RPMI8226 (cell line): ENCODE data around the gene TCF4.
A peak's percentile ranks its signal among the peaks of the same experiment; 100 is the strongest.

ENCODE experiments used
- DNase-seq: peaks from one replicate; pipeline ENCODE4 v3.0.0-alpha.2; 2015

Gene TCF4

GRCh38 chr18:55314615-55315237 is 273.3 kb downstream of the TCF4 start:
- peak; percentile 44 for DNase-seq

GRCh38 chr18:55314031-55314430 is 274.0 kb downstream of the TCF4 start:
- peak; percentile 93 for DNase-seq

DNA sequence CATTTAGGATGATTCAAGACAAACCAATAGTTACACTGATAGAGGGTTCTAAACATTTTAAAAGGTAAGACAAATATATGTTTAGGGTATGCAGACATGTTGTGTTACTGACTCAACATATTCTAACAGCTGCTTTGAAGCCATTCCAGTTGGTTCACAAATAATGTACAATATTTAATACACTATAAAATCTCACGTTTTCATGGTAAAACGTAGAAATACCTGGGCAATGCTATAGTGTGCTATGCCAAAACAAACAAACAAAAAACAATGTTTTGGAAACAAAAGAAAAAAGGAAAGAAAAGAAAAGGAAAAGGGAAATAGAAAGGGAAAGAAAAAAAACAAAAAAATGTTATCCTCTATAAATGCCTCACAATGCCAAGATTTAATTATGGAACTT is 277.1 kb downstream of the TCF4 start:
- no peak for DNase-seq

- no peak for DNase-seq
These were observed 277.8 kb downstream of the TCF4 start for GRCh38 chr18:55310044-55310676.

- DNase-seq, result no peak
These were observed 278.7 kb downstream of the TCF4 start for GRCh38 chr18:55309249-55309648.

DNA sequence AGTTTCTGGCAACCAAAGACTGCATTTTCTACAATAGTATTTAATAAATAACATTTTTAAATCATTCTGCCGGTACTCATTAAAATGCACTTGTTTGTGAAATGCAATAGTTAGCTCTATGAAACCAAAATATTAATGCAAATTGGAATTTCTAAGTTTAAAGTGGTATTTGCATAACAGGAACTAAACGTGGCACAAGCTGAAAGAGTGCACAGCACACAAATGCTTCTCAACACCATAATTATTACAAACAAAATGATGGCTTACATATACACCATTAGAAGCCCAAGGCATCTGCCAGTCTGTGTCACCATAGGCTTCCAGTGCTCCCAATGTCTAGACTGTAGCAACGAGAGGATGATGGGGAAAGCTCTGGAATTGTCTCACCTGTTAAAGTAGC is 280.5 kb downstream of the TCF4 start:
- no peak for DNase-seq

DNA sequence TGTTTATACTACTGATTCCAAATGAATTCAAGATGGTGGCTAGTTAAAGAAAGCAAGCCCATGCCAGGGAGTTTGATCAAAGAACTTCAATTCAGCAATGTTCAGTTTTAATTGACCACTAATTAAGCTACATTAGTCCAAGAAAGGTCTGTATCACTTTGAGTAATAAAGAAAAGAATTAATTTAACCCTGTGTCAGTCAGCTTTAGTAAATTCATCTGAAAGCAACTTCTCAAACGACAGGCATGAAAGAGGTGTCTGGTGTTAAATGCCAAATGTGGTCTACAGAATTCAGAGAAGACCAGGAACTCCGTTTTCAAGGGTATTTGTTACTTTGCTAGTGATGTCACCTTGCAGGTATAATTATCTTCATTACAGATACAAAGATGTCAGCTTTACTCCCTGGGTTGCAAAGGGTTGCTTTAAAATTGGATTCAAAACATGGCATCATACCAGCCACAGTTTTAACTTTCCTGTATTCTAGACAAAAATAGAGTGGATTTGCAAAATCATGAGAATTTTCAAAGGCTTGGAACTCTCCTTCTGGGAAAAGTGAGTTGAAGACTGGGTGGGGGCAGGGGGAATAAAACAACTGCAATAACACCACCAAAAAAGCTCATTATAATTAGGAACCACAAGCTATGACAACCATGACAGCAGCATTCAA is 281.5 kb downstream of the TCF4 start:
- no peak for DNase-seq

GRCh38 chr18:55302167-55302833 is 285.7 kb downstream of the TCF4 start:
- no peak for DNase-seq

GRCh38 chr18:55301824-55302166 is 286.2 kb downstream of the TCF4 start:
- DNase-seq, result no peak

GRCh38 chr18:55300936-55301531 is 287.0 kb downstream of the TCF4 start:
- DNase-seq, result no peak

- DNase-seq, result no peak
These were observed 287.5 kb downstream of the TCF4 start for GRCh38 chr18:55300421-55300935.

- DNase-seq, result no peak
These were observed 291.2 kb downstream of the TCF4 start for GRCh38 chr18:55296778-55297177.

DNA sequence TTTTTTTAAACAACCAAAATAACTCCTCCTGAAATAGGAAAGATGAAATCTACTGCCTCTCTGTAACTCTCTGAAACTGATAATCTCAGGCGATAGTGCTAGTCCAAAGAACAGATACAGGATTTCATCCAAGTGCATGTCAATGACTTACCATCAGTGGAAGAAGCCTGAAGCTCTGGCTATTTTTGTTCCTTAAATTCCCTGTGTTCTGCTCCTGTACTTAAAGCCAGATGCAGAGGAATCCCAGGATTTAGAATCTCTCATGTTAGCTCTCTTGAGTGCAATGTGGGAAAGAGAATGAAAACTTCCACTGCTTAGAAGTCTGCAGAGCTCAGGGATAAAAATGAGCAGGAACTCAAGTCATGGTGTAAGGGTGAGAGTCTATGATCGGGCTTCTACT is 291.9 kb downstream of the TCF4 start:
- no peak for DNase-seq

- DNase-seq, result no peak
These were observed 297.1 kb downstream of the TCF4 start for GRCh38 chr18:55290898-55291297.

- no peak for DNase-seq
These were observed 298.2 kb downstream of the TCF4 start for GRCh38 chr18:55289775-55290174.

DNA sequence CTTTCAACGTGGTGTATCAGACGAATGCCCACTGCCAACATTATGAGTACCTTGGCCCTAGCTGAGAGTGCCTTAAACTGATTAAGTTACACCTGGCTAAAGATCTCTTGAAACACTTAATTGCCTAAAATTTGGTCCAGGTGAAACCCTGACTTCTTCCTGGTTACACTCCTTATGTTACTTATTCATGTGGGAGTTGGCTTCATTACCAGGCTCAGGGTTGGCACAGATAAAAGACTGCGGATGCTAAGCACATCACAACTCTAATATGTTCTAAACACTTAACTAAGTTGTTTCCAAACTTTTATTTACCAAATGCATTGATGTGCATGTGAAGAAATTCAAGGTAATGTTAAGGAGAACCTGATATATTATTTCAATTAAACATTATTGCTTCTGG is 298.9 kb downstream of the TCF4 start:
- no peak for DNase-seq

DNA sequence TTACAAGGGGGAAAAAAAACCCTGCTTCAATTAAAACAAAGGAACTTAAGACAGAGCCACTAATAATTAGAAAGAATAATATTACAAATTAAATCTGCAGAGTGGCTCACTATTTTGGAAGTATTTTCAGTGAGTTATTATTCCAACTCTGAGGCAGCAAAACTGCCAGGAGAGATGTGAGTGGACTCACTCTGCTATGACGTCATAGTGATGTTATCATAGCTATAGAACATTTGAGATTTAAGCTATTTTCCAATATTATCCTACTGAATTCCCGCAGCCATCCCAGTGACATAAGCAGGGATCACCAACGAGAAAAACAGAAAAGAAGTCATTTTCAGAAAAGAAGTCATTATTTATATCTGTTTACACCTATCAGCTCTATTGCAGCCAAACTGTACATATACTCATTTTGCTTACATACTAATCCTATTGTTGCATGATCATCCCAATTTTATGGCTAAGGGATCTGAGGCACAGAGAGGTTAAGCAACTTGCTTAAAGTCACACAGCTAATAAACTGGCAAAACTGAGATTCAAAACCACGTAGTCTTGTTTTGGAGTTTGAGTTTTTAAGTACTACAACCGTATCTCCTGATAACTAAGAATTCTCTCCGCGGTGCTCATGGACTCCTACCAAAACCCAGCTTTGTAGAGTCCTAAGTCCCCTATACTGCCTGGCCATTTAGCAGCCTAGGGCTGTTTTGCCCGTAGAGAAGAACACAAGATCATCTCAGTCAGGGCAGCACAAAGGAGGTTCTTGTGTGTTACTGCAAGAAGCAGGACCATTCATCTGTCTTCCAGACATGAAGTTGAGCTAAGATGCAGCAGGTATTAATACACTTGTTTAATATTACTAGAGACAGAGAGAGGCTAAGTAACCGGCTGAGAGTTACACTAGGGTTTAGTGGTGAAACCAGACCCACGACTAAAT is 299.8 kb downstream of the TCF4 start:
- no peak for DNase-seq

- no peak for DNase-seq
These were observed 300.7 kb downstream of the TCF4 start for GRCh38 chr18:55287149-55287806.

GRCh38 chr18:55286257-55286825 is 301.7 kb downstream of the TCF4 start:
- no peak for DNase-seq

GRCh38 chr18:55284614-55285013 is 303.4 kb downstream of the TCF4 start:
- DNase-seq, result no peak

- DNase-seq, result no peak
These were observed 304.7 kb downstream of the TCF4 start for GRCh38 chr18:55283309-55283708.
